ENCODE results near the gene GATA2.

Gene GATA2

DNA sequence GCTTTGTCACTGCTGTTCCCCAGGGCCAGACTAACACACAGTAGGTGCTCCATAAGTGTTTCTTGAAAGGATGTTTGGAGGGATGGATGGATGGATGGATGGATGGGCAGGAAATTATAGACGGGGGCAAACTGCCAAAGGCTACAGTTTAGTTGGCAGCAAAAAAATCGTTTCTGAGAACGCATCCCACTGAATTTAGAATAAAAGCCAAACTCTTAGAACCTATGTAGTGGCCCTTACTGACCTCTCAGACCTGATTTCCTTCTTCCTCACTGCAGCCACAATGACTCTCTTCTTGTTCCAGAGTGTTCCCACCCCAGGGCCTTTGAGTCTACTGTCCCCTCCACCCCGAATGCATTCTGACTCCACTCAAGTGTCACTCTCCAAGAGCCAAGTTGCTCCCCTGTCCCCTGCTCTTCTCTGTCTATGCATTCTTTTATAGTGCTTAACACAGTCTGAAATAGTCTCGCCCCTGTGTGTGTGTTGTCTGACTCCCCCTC is 5.2 kb upstream of the GATA2 start:
- in situ Hi-C loops (cut with HindIII; ENCODE audit: low pct_unique_long_range_greater_than_20kb, low sequenced_read_pairs), result no loop called here
- TF ChIP-seq JUND (IDR thresholded peaks at IDR 0.05; ENCODE audit: low read depth), result no peak
- no peak for DNase-seq (ENCODE audit: low read depth in 1 of 2, low spot score in 1 of 2)

- no peak for TF ChIP-seq JUND (IDR thresholded peaks at IDR 0.05; ENCODE audit: low read depth)
- in situ Hi-C loops (cut with HindIII; ENCODE audit: low pct_unique_long_range_greater_than_20kb, low sequenced_read_pairs), result no loop called here
These were observed 4.5 kb upstream of the GATA2 start for GRCh38 chr3:128497305-128498126.

DNA sequence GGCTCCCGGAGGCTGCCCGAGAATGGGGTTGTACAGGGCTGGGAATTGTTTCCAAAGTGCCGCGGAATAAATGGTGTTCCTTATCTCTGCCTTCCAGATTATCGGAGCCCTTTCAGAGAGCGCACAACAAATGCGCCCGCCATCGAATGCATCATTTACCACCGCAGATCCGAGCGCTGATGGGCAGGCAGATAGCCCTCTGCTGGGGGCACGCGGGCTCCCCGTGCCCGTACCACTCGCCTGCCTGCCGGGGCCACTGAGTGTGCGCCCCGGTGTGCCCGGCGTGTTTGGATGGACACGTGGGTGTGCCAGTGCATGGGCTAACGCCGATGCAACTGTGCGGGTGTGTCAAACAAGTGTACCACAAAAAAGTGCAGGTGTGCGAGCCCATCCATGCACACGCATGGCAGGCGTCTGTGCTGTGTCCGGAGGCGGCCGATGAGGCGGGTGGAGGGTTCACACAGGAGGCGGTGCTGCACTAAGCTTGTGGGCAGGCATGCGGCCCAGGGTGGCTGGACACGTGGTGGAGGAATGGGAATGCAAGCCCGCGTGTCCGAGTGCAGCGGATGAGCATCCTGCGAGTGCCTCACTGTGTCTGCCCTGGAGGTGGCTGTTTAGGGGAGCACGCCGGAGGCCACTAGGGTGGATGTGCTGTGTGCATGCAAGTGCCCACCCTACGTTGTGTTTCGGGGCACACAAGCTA is 3.8 kb upstream of the GATA2 start:
- in situ Hi-C loops (cut with HindIII; ENCODE audit: low pct_unique_long_range_greater_than_20kb, low sequenced_read_pairs), result no loop called here
- TF ChIP-seq JUND (IDR thresholded peaks at IDR 0.05; ENCODE audit: low read depth), result no peak
- DNase-seq (ENCODE audit: low read depth in 1 of 2, low spot score in 1 of 2), result no peak

More at GRCh38 chr3:128497305-128498126, 4.5 kb upstream of the GATA2 start:
- peak; percentile 41 to 56 for DNase-seq (ENCODE audit: low read depth in 1 of 2, low spot score in 1 of 2)

DNA sequence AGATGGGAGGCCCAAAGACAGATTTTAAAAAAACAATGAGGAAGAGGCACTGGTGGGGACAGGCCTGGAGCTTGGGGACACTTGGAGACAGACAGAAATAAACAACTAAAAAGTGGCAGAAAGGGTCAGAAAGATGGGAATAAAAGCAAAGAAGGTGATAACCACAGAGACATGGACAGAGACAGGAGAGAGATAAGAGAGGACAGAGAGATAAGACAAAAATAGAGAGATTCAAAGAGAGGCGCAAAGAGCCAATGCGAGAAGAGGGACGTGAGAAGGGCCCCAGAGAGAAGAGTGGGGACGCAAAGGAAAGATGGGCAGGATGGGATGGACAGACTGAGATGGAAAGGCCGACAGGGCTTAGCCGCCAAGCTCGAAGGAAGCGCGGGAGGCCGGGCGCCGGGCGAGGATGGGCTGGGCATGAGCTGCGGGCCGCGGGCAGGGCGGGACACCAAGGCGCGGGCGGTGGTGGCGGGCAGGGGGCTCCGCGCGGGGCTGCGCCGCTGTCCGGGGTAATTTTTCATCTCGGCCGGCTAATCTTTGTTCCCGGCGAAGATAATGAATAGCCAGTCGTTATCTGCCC is 3.1 kb upstream of the GATA2 start:
- no peak for TF ChIP-seq JUND (IDR thresholded peaks at IDR 0.05; ENCODE audit: low read depth)
- in situ Hi-C loops (cut with HindIII; ENCODE audit: low pct_unique_long_range_greater_than_20kb, low sequenced_read_pairs), result no loop called here
- no peak for DNase-seq (ENCODE audit: low read depth in 1 of 2, low spot score in 1 of 2)

DNA sequence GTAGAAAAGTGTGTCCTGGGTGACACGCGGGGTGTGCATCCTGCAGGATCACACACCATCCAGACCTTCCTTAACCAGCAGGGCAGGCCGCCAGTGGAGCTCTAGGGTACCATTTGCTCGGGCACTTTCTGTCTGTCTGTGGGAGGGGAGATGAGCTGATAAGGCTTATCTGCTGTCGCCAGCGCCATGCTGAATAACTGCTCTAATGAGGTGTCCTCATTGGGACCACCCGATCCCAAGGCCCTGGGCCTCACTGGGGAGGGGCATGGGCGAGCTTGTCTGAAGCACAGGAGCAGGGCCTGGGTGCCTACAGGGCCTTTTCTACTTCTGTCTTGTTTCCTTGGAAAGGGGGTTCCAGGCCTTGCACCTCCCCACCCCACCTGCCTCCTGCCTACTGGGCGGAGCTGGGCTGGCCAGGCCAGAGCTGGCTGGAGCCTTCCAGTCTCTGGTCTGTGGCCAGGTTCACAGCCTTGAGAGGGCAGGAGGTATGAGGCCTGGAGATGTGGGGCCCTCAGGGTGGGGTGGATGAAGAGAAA is 2.5 kb upstream of the GATA2 start:
- in situ Hi-C loops (cut with HindIII; ENCODE audit: low pct_unique_long_range_greater_than_20kb, low sequenced_read_pairs), result no loop called here
- no peak for TF ChIP-seq JUND (IDR thresholded peaks at IDR 0.05; ENCODE audit: low read depth)
- DNase-seq (ENCODE audit: low read depth in 1 of 2, low spot score in 1 of 2), result no peak

- DNase-seq (ENCODE audit: low read depth in 1 of 2, low spot score in 1 of 2), result no peak
- in situ Hi-C loops (cut with HindIII; ENCODE audit: low pct_unique_long_range_greater_than_20kb, low sequenced_read_pairs), result no loop called here
- TF ChIP-seq JUND (IDR thresholded peaks at IDR 0.05; ENCODE audit: low read depth), result no peak
These were observed 1.3 kb upstream of the GATA2 start for GRCh38 chr3:128494367-128494650.

DNA sequence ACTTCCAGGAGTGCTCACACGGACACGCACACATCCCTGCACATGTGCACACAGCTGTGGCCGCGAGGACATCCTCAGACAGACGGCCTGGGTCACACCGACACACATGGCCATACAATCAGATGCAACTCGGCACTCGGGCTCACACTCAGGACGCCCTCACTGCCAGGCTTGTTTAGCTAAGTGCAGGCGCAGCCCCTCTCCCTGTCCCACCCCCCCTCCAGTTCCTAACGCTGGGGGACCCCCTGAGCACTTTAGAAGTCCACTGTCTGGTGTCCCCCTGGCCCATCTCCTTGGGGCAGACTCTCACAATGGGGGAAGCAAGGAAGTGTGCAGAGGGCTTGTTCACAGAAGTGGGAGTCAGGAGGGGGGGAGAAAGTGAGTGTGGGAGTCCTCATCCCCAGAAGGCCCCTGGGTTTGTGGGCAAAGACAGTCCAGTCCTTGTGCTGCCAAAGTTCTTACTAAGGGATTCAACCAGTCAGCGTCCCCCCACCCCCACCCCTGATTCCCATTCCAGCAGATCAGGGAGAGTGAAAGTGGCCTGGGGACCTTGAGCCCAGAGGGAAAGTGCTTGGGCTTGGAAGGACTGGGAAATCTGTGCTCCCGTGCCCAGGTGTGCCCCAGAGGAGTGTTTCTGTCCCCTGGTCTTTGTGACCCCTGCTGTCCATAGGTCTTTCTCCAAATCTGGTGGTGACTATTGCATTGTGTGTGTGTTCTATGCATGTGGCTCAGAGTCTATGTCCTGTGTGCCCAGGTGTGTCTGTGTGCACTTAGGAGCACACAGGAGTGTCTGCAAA is 767 bp upstream of the GATA2 start:
- in situ Hi-C loops (cut with HindIII; ENCODE audit: low pct_unique_long_range_greater_than_20kb, low sequenced_read_pairs), result no loop called here
- no peak for TF ChIP-seq JUND (IDR thresholded peaks at IDR 0.05; ENCODE audit: low read depth)
- DNase-seq (ENCODE audit: low read depth in 1 of 2, low spot score in 1 of 2), result no peak

DNA sequence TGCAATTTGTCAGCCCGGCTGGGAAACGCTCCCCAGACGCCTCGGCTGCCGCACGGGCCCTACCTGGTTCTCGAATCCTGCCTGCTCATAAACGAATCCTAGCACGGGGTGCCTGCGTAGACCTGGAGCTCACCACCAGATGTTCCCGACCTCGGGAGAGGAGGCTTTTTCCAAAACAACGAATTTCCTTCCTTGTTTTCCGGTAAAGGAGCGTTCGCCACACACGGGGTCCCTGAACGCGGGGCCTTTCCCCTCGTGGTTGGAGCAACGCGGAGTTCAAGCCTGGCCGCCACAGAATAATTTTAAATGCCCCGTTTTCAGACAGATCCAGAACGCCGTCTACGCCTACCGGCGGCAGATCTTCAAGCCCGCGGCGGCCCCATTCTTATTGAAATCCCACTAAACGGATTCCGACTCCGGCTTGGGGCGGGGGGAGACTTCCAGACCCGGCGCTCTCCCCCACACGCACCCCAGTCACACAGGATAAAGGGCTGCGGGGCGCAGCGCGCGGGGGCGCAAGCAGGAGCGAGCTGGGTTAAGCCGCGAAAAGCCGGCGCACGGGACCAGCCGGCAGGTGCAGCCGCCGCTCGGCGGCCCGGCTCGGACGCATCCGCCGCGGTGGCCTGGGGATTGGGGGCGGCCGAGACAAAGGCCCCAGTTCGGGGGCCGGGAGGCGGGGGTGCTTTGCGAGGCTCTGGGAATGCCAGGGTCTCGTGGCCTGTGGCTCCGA is 895 bp downstream of the GATA2 start:
- in situ Hi-C loops (cut with HindIII; ENCODE audit: low pct_unique_long_range_greater_than_20kb, low sequenced_read_pairs), result no loop called here
- DNase-seq (ENCODE audit: low read depth in 1 of 2, low spot score in 1 of 2), result no peak
- TF ChIP-seq JUND (IDR thresholded peaks at IDR 0.05; ENCODE audit: low read depth), result no peak

GRCh38 chr3:128491691-128491940 is 1.4 kb downstream of the GATA2 start:
- no peak for TF ChIP-seq JUND (IDR thresholded peaks at IDR 0.05; ENCODE audit: low read depth)
- no peak for DNase-seq (ENCODE audit: low read depth in 1 of 2, low spot score in 1 of 2)
- in situ Hi-C loops (cut with HindIII; ENCODE audit: low pct_unique_long_range_greater_than_20kb, low sequenced_read_pairs), result no loop called here

DNA sequence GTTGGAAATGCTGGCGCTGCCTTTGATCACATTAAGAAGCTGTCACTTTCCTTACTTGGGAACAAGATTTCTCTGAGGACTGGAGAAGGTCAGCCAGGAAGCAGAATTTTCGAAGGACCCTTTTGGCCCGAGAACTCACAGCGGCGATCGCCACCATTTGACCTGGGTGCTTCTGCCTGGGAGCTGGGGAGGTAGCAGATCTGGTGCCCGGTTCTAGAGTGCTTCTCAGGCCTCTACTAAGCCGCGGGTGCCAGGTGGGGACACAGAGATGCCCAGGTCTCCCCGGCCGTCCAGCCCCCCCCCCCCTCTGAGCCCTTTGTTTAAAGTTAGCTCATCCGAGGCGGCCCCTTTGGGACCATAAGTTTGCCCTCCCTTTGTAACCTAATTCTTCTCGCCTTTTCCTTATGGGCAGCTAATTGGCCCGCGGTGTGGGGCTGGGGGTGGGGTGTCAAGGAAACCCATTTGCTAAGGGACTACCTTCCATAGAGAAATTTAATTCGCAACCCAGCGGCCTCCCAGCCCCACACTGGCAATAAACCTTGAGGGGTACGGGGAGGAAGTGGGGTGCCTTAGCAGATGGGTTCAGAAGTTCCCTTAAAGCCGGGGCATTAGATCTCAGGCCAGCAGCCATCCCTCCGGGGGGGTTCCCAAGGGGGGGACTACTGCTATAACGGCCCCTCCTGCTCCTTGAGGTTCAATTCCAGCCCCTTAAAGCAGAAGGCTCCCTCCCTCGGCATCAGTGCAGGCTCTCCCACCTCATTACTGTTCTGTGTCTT is 1.9 kb downstream of the GATA2 start:
- in situ Hi-C loops (cut with HindIII; ENCODE audit: low pct_unique_long_range_greater_than_20kb, low sequenced_read_pairs), result no loop called here
- no peak for DNase-seq (ENCODE audit: low read depth in 1 of 2, low spot score in 1 of 2)

GRCh38 chr3:128490650-128490914 is 2.4 kb downstream of the GATA2 start:
- DNase-seq (ENCODE audit: low read depth in 1 of 2, low spot score in 1 of 2), result no peak
- in situ Hi-C loops (cut with HindIII; ENCODE audit: low pct_unique_long_range_greater_than_20kb, low sequenced_read_pairs), result no loop called here

More for the DNA sequence above, 1.9 kb downstream of the GATA2 start:
- no peak for TF ChIP-seq JUND (IDR thresholded peaks at IDR 0.05; ENCODE audit: low read depth)

More at GRCh38 chr3:128490650-128490914, 2.4 kb downstream of the GATA2 start:
- TF ChIP-seq JUND (IDR thresholded peaks at IDR 0.05; ENCODE audit: low read depth), result no peak

Measured in T47D (cell line).